SK-N-SH treated with all-trans-retinoic acid at 6 μM for 48 hours (cell line): ENCODE results near the gene KNDC1.

Source experiments
- ATAC-seq: fragments of 200-7000 bp; cut with Tn5 transposase; 3 replicates; pipeline ENCODE4 v1.9.1; 2020; ENCODE audit warnings: mild to moderate bottlenecking, moderate library complexity
- ARNTL ChIP-seq: fragments of 450-650 bp; formaldehyde crosslinking; IDR thresholded peaks from 2 replicates; pipeline ENCODE4 v1.5.0; 2020; ENCODE audit warnings: low read depth, mild to moderate bottlenecking, moderate library complexity, borderline replicate concordance
- BACH2 ChIP-seq: fragments of 250-450 bp; sonication (Bioruptor Pico); IDR thresholded peaks from 2 replicates; pipeline ENCODE4 v1.9.0; 2021; ENCODE audit warnings: mild to moderate bottlenecking, borderline replicate concordance
- CREB5 ChIP-seq: fragments of 250-450 bp; sonication (Bioruptor Pico); IDR thresholded peaks from 2 replicates; pipeline ENCODE4 v1.5.1; 2020; ENCODE audit warnings: low read depth, mild to moderate bottlenecking, moderate library complexity
- CSDC2 ChIP-seq: fragments of 250-450 bp; sonication (Bioruptor Pico); IDR thresholded peaks from 2 replicates; pipeline ENCODE4 v1.5.0; 2020; ENCODE audit warnings: mild to moderate bottlenecking, moderate library complexity
- CSRNP3 ChIP-seq: fragments of 250-450 bp; sonication (Bioruptor Pico); IDR thresholded peaks from 2 replicates; pipeline ENCODE4 v1.5.1; 2021; ENCODE audit warnings: mild to moderate bottlenecking, moderate library complexity
- ESRRG ChIP-seq: fragments of 250-450 bp; sonication (Bioruptor Pico); IDR thresholded peaks from 2 replicates; pipeline ENCODE4 v1.6.1; 2021; ENCODE audit warnings: mild to moderate bottlenecking
- GLIS3 ChIP-seq: fragments of 250-450 bp; sonication (Bioruptor Pico); IDR thresholded peaks from 2 replicates; pipeline ENCODE4 v1.5.0; 2020; ENCODE audit warnings: mild to moderate bottlenecking, moderate library complexity
- ISL1 ChIP-seq: fragments of 250-450 bp; sonication (Bioruptor Pico); IDR thresholded peaks from 2 replicates; pipeline ENCODE4 v2.1.2; 2022; ENCODE audit warnings: mild to moderate bottlenecking, moderate library complexity
- OSR1 ChIP-seq: fragments of 250-450 bp; sonication (Bioruptor Pico); IDR thresholded peaks from 2 replicates; pipeline ENCODE4 v1.8.0; 2022; ENCODE audit warnings: moderate library complexity, mild to moderate bottlenecking, inconsistent platforms
- RARB ChIP-seq: fragments of 250-450 bp; sonication (Bioruptor Pico); IDR thresholded peaks from 2 replicates; pipeline ENCODE4 v1.8.0; 2021; ENCODE audit warnings: mild to moderate bottlenecking, moderate library complexity
- SNAI2 ChIP-seq: fragments of 250-450 bp; sonication (Bioruptor Pico); IDR thresholded peaks from 2 replicates; pipeline ENCODE4 v1.5.0; 2020; ENCODE audit warnings: mild to moderate bottlenecking, moderate library complexity
- TCF4 ChIP-seq: fragments of 250-450 bp; sonication (Bioruptor Pico); IDR thresholded peaks from 2 replicates; pipeline ENCODE4 v1.8.0; 2021; ENCODE audit warnings: mild to moderate bottlenecking, moderate library complexity, borderline replicate concordance
- TOX ChIP-seq: fragments of 250-450 bp; sonication (Bioruptor Pico); IDR thresholded peaks from 2 replicates; pipeline ENCODE4 v1.8.0; 2021; ENCODE audit warnings: mild to moderate bottlenecking, moderate library complexity, borderline replicate concordance
- TSHZ2 ChIP-seq: fragments of 250-450 bp; sonication (Bioruptor Pico); IDR thresholded peaks from 2 replicates; pipeline ENCODE4 v1.5.0; 2020; ENCODE audit warnings: mild to moderate bottlenecking, moderate library complexity
- ZC3H10 ChIP-seq: fragments of 250-450 bp; sonication (Bioruptor Pico); IDR thresholded peaks from 2 replicates; pipeline ENCODE4 v1.5.1; 2021; ENCODE audit warnings: mild to moderate bottlenecking, moderate library complexity
- ZFP30 ChIP-seq: fragments of 450-650 bp; formaldehyde crosslinking; IDR thresholded peaks from 2 replicates; pipeline ENCODE4 v1.5.0; 2022; ENCODE audit warnings: mild to moderate bottlenecking, moderate library complexity
- ZNF565 ChIP-seq: fragments of 450-650 bp; formaldehyde crosslinking; conservative IDR thresholded peaks from 2 replicates; pipeline ENCODE4 v1.5.0; 2020; ENCODE audit warnings: low read depth, mild to moderate bottlenecking, moderate library complexity
- ZNF70 ChIP-seq: fragments of 450-650 bp; formaldehyde crosslinking; IDR thresholded peaks from 2 replicates; pipeline ENCODE4 v1.5.0; 2020; ENCODE audit warnings: mild to moderate bottlenecking, moderate library complexity

Gene KNDC1

GRCh38 chr10:133235265-133235855 lies 75.3 kb downstream of the KNDC1 start:
- TF ChIP-seq CSDC2 (CRISPR knock-in tag) (no peak), TOX (CRISPR knock-in tag) (no peak), ZNF565 (CRISPR knock-in tag) (no peak), ZNF70 (CRISPR knock-in tag) (no peak), CSRNP3 (no peak), BACH2 (CRISPR knock-in tag) (no peak), GLIS3 (no peak), OSR1 (CRISPR knock-in tag) (no peak), ZFP30 (no peak), TSHZ2 (CRISPR knock-in tag) (no peak)
- TF ChIP-seq, all 23 proteins: peak for 0
- no peak for ATAC-seq

GRCh38 chr10:133235932-133236331 lies 75.9 kb downstream of the KNDC1 start:
- TF ChIP-seq ZFP30: no peak
- no peak for TF ChIP-seq ZNF565 (CRISPR knock-in tag)
- TF ChIP-seq RARB (CRISPR knock-in tag): no peak
- ATAC-seq: no peak

GRCh38 chr10:133236401-133237240 lies 76.6 kb downstream of the KNDC1 start:
- no peak for TF ChIP-seq ESRRG (CRISPR knock-in tag)
- no peak for TF ChIP-seq ISL1
- TF ChIP-seq RARB (CRISPR knock-in tag): no peak
- no peak for TF ChIP-seq CSDC2 (CRISPR knock-in tag)
- no peak for TF ChIP-seq CREB5 (CRISPR knock-in tag)
- TF ChIP-seq BACH2 (CRISPR knock-in tag): no peak
- TF ChIP-seq ZC3H10: no peak
- no peak for TF ChIP-seq ZNF70 (CRISPR knock-in tag)
- TF ChIP-seq TOX (CRISPR knock-in tag): no peak
- TF ChIP-seq SNAI2 (CRISPR knock-in tag): no peak
- no peak for TF ChIP-seq ARNTL
- TF ChIP-seq TSHZ2 (CRISPR knock-in tag): no peak
- peak; percentile 39; the same call in 2 of the 3 replicates for ATAC-seq

GRCh38 chr10:133237241-133237587 lies 77.2 kb downstream of the KNDC1 start:
- peak; percentile 34; the same call in 2 of the 3 replicates for ATAC-seq

More at GRCh38 chr10:133237241-133237587, 77.2 kb downstream of the KNDC1 start:
- TF ChIP-seq ARNTL (no peak), RARB (CRISPR knock-in tag) (no peak), TOX (CRISPR knock-in tag) (no peak), CREB5 (CRISPR knock-in tag) (no peak), ZC3H10 (no peak), TCF4 (CRISPR knock-in tag) (no peak), ZFP30 (no peak), TSHZ2 (CRISPR knock-in tag) (no peak), BACH2 (CRISPR knock-in tag) (no peak)
- TF ChIP-seq, all 23 proteins: peak for 0
